Activated CD4-positive, alpha-beta memory T cell treated with anti-CD3 and anti-CD28 coated beads, Interleukin-2, amount 10 ng/mL, durations not matched to agents 7 days and 5 days (primary cell): Measurements from ENCODE around the gene F13A1. TPM values are rescaled to one million over a fixed set of nuclear protein-coding genes. Genes with fewer than 3 reads are reported as not detected.

ENCODE experiments used
- CTCF ChIA-PET: fragments of 350-600 bp; sonication (Branson Sonifier 250); formaldehyde crosslinking; loops from one replicate; lab custom pipeline; 2021; ENCODE audit warnings: antibody characterized with exemption, inconsistent platforms; lab: Charles Lee
- POLR2A ChIA-PET: fragments of 350-600 bp; sonication (Branson Sonifier 250); formaldehyde crosslinking; loops from one replicate; lab custom pipeline; 2021; ENCODE audit warnings: antibody characterized with exemption; lab: Charles Lee
- DNase-seq: peaks from one replicate; pipeline ENCODE4 v3.0.0-alpha.2; 2020
- H3K27ac Mint-ChIP-seq: one replicate; pipeline ENCODE4 v1.8.0; 2021; ENCODE audit warnings: mild to moderate bottlenecking, mixed read lengths
- H3K27me3 Mint-ChIP-seq: one replicate; pipeline ENCODE4 v1.8.0; 2021; ENCODE audit warnings: mixed read lengths
- H3K36me3 Mint-ChIP-seq: one replicate; pipeline ENCODE4 v1.8.0; 2021; ENCODE audit warnings: low read depth, mixed read lengths
- H3K4me1 Mint-ChIP-seq: one replicate; pipeline ENCODE4 v1.8.0; 2021; ENCODE audit warnings: mixed read lengths
- H3K4me3 Mint-ChIP-seq: one replicate; pipeline ENCODE4 v1.8.0; 2021; ENCODE audit warnings: mild to moderate bottlenecking, mixed read lengths
- H3K9me3 Mint-ChIP-seq: one replicate; pipeline ENCODE4 v1.8.0; 2021; ENCODE audit warnings: mixed read lengths
- total RNA-seq, 2 experiments: library from RNA; stranded (reverse); gene quantifications; one replicate each; pipeline ENCODE4 v1.2.3, GENCODE V29; 2021

F13A1 gene
- total RNA-seq, 2 experiments from 2014 or later = not detected

GRCh38 chr6:6148192-6148815 lies 172.2 kb downstream of the F13A1 start:
- Mint-ChIP-seq H3K4me3 (no peak overlapping the region), H3K9me3 (no peaks in the 10 kb centered on the region), H3K4me1 (no peaks in the 10 kb centered on the region), H3K27me3 (no peaks in the 10 kb centered on the region), H3K36me3 (no peaks in the 10 kb centered on the region), H3K27ac (no peak overlapping the region)
- ChIA-PET POLR2A (no interaction called here), CTCF (interaction anchor here (0.6 kb wide), 1 partner anchor 16 kb away, joined by 3 read pairs; no protein-coding TSS in a partner anchor)
- no peak for DNase-seq

- Mint-ChIP-seq H3K27ac (no peak overlapping the region), H3K27me3 (peaks cover 10% of the 10 kb centered on the region), H3K4me3 (no peak overlapping the region), H3K4me1 (no peaks in the 10 kb centered on the region), H3K9me3 (no peaks in the 10 kb centered on the region), H3K36me3 (no peaks in the 10 kb centered on the region)
- CTCF ChIA-PET = interaction anchor here (0.5 to 4.1 kb wide), 17 partner anchors 16 to 1181 kb away, joined by 3 to 17 read pairs (median 4); no protein-coding TSS in a partner anchor
- POLR2A ChIA-PET = no interaction called here
- DNase-seq = no peak
Measured at GRCh38 chr6:6131492-6132109, 188.9 kb downstream of the F13A1 start.

- no peak for DNase-seq
- Mint-ChIP-seq H3K27ac (no peak overlapping the region), H3K4me3 (no peak overlapping the region), H3K27me3 (peaks cover 6% of the 10 kb centered on the region), H3K4me1 (no peaks in the 10 kb centered on the region), H3K36me3 (no peaks in the 10 kb centered on the region), H3K9me3 (peaks cover 3% of the 10 kb centered on the region)
- ChIA-PET POLR2A (no interaction called here), CTCF (no interaction called here)
Measured at GRCh38 chr6:6125495-6125894, 195.0 kb downstream of the F13A1 start.

- H3K4me3 Mint-ChIP-seq = no peak overlapping the region
- H3K27me3 Mint-ChIP-seq = no peaks in the 10 kb centered on the region
- ChIA-PET CTCF (no interaction called here), POLR2A (no interaction called here)
- no peak for DNase-seq
- no peaks in the 10 kb centered on the region for H3K4me1 Mint-ChIP-seq
- peaks cover 3% of the 10 kb centered on the region for H3K9me3 Mint-ChIP-seq
- no peaks in the 10 kb centered on the region for H3K36me3 Mint-ChIP-seq
- H3K27ac Mint-ChIP-seq = no peak overlapping the region
Measured at GRCh38 chr6:6123803-6124202, 196.7 kb downstream of the F13A1 start.

- Mint-ChIP-seq H3K27ac (no peak overlapping the region), H3K4me3 (no peak overlapping the region), H3K36me3 (no peaks in the 10 kb centered on the region), H3K9me3 (peaks cover 7% of the 10 kb centered on the region), H3K27me3 (peaks cover 9% of the 10 kb centered on the region), H3K4me1 (no peaks in the 10 kb centered on the region)
- DNase-seq = no peak
- POLR2A ChIA-PET = no interaction called here
- CTCF ChIA-PET = no interaction called here
Measured at GRCh38 chr6:6121943-6122342, 198.5 kb downstream of the F13A1 start.

GRCh38 chr6:6105472-6106036 lies 214.9 kb downstream of the F13A1 start:
- no peak for DNase-seq
- no peaks in the 10 kb centered on the region for H3K36me3 Mint-ChIP-seq
- H3K4me1 Mint-ChIP-seq = no peaks in the 10 kb centered on the region
- CTCF ChIA-PET = interaction anchor here (0.9 kb wide), 1 partner anchor 27 kb away, joined by 4 read pairs; no protein-coding TSS in a partner anchor
- peaks cover 13% of the 10 kb centered on the region for H3K27me3 Mint-ChIP-seq
- no peaks in the 10 kb centered on the region for H3K9me3 Mint-ChIP-seq
- no peak overlapping the region for H3K4me3 Mint-ChIP-seq
- H3K27ac Mint-ChIP-seq = no peak overlapping the region
- POLR2A ChIA-PET = no interaction called here
